Breast epithelium (tissue), 4 donors: ENCODE results near the gene MYDGF. TPM values are rescaled to one million over a fixed set of nuclear protein-coding genes. Genes with fewer than 3 reads are reported as not detected.

Experiments
- DNase-seq, 2 donors: peaks; one replicate each; pipeline ENCODE4 v3.0.0-alpha.2; 2019; ENCODE audit warnings: low spot score in 2 of 2
- H3K27ac ChIP-seq, 2 donors: fragments of 200-600 bp; sonication (generic) in 1 of 2; one replicate each; pipeline ENCODE4 v1.5.1; 2016 to 2019; ENCODE audit warnings: mild to moderate bottlenecking in 1 of 2
- H3K27me3 ChIP-seq, 2 donors: fragments of 200-600 bp; sonication (generic) in 1 of 2; one replicate each; pipeline versions ENCODE4 v1.5.1 to v1.6.0; 2017 to 2019; ENCODE audit warnings: control low read depth in 1 of 2, mild to moderate bottlenecking in 1 of 2
- H3K36me3 ChIP-seq: fragments of 200-600 bp; one replicate; pipeline ENCODE4 v1.5.1; 2019
- H3K4me1 ChIP-seq, 2 donors: fragments of 200-600 bp; sonication (generic); one replicate each; pipeline ENCODE4 v1.5.1; 2016 to 2019; ENCODE audit warnings: control low read depth in 1 of 2
- H3K4me3 ChIP-seq, 3 donors: fragments of 200-600 bp; sonication (generic); 1 replicate in 2 of 3; 2 replicates in 1 of 3; pipeline ENCODE4 v1.5.1; 2016 to 2019; ENCODE audit warnings: mild to moderate bottlenecking in 3 of 3, moderate library complexity in 2 of 3
- H3K9me3 ChIP-seq, 2 donors: fragments of 200-600 bp; sonication (generic) in 1 of 2; one replicate each; pipeline ENCODE4 v1.5.1; 2016 to 2019; ENCODE audit warnings: control low read depth in 1 of 2
- POLR2A ChIP-seq: fragments of 450-650 bp; IDR thresholded peaks from one replicate; pipeline ENCODE4 v1.6.1; 2016; ENCODE audit warnings: antibody characterized with exemption, mild to moderate bottlenecking, moderate library complexity
- POLR2AphosphoS5 ChIP-seq, 3 donors: sonication (generic); formaldehyde crosslinking; IDR thresholded peaks; one replicate each; pipeline ENCODE4 v1.6.1; 2017; ENCODE audit warnings: antibody characterized with exemption in 3 of 3
- intact Hi-C: fragments of 100-400 bp; cut with DNase I; formaldehyde crosslinking; loops from one replicate; pipeline ENCODE4 v1.15.1; 2023; ENCODE audit warnings: low total_unique reads
- total RNA-seq, 3 donors: library from RNA; depleted of rRNA; stranded (reverse); fragments of >200 nt; gene quantifications; one replicate each; pipeline ENCODE4 v1.1.0, GENCODE V29; 2016
- TF ChIP-seq, protein P1 (sequence below), 3 donors: fragments of 450-650 bp; IDR thresholded peaks; one replicate each; pipeline ENCODE4 v1.5.1; 2016 to 2017; ENCODE audit warnings: antibody characterized with exemption in 3 of 3, mild to moderate bottlenecking in 3 of 3, moderate library complexity in 3 of 3

Gene MYDGF
- total RNA-seq, 3 donors from 2014 or later, result 36.3 to 55.1 (median 42.1) TPM

GRCh38 chr19:4700693-4700970 is 30.5 kb upstream of the MYDGF start:
- intact Hi-C loops, result no loop called here
- Histone ChIP-seq H3K9me3 (no peaks in the 10 kb centered on the region), H3K4me3 (no peak overlapping the region), H3K36me3 (peaks cover 10% of the 10 kb centered on the region), H3K27me3 (no peaks in the 10 kb centered on the region), H3K27ac (no peak overlapping the region), H3K4me1 (no peaks in the 10 kb centered on the region)
- DNase-seq, result no peak
- TF ChIP-seq, protein P1, sequence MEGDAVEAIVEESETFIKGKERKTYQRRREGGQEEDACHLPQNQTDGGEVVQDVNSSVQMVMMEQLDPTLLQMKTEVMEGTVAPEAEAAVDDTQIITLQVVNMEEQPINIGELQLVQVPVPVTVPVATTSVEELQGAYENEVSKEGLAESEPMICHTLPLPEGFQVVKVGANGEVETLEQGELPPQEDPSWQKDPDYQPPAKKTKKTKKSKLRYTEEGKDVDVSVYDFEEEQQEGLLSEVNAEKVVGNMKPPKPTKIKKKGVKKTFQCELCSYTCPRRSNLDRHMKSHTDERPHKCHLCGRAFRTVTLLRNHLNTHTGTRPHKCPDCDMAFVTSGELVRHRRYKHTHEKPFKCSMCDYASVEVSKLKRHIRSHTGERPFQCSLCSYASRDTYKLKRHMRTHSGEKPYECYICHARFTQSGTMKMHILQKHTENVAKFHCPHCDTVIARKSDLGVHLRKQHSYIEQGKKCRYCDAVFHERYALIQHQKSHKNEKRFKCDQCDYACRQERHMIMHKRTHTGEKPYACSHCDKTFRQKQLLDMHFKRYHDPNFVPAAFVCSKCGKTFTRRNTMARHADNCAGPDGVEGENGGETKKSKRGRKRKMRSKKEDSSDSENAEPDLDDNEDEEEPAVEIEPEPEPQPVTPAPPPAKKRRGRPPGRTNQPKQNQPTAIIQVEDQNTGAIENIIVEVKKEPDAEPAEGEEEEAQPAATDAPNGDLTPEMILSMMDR (IDR thresholded peaks at IDR 0.05), result no peak
- no peak for TF ChIP-seq POLR2AphosphoS5 (IDR thresholded peaks at IDR 0.05)
- no peak for TF ChIP-seq POLR2A

DNA sequence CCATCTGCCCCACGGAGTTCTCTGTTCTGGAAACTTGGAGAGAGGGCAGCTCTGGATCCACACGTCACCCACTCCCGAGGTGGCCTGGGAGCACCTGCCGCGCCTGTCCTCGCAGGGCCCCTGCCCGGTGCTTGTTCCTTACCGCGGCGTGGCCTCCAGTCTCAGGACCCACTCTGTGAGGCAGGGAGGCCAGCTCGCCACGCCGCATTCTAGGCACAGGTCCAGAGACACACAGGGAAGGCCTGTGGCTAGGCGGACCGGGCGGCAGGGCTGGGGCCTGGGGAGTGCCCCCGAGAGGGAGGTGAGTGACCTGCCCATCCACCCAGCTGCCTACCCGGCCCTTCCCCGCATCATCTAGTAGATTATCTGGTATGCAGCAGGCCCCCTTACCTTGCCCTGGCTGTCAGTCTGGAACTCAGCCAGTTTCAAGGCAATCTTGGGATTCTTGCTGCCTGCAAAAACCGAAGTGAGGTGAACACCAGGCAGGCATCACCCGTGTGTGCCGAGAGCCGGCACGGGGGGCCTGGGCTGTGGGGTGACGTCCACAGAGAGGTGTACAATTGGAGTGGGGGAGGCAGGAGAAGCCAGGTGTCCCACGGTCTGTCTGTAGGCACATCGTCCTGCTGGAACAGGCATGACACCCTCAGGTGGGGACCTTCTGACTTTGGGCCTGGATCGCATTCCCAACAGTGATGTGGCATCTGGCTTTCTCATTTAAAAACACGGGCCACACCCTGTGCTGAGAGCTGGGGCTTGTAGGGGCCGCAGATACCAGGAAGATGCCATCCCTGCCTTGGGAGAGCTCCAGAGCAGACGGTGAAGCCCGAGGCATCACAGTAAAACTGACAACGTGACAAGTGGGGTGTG is 29.9 kb upstream of the MYDGF start:
- no peak overlapping the region for H3K4me3 ChIP-seq
- no peaks in the 10 kb centered on the region for H3K27me3 ChIP-seq
- no peaks in the 10 kb centered on the region for H3K9me3 ChIP-seq
- no peak overlapping the region for H3K27ac ChIP-seq
- intact Hi-C loops, result no loop called here
- peaks cover 0 to 3% of the 10 kb centered on the region in 2 donors for H3K4me1 ChIP-seq
- H3K36me3 ChIP-seq, result peaks cover 10% of the 10 kb centered on the region
- TF ChIP-seq POLR2A (no peak), POLR2AphosphoS5 (IDR thresholded peaks at IDR 0.05) (no peak)
- TF ChIP-seq, protein P1 (IDR thresholded peaks at IDR 0.05), result no peak
- DNase-seq, result no peak

- H3K27ac ChIP-seq, result peak overlapping the region; percentile 83 to 91
- peaks cover 9 to 13% of the 10 kb centered on the region in 2 donors for H3K4me1 ChIP-seq
- DNase-seq, result no peak
- intact Hi-C loops, result loop anchor here (1.0 kb wide), 1 partner anchor 27 kb away; no protein-coding TSS in a partner anchor
- H3K36me3 ChIP-seq, result peaks cover 10% of the 10 kb centered on the region
- H3K9me3 ChIP-seq, result no peaks in the 10 kb centered on the region
- no peaks in the 10 kb centered on the region for H3K27me3 ChIP-seq
- TF ChIP-seq, protein P1 (IDR thresholded peaks at IDR 0.05), result no peak
- TF ChIP-seq POLR2AphosphoS5 (IDR thresholded peaks at IDR 0.05), result no peak
- no peak overlapping the region for H3K4me3 ChIP-seq
These were observed 27.2 kb upstream of the MYDGF start for GRCh38 chr19:4697304-4697703.

GRCh38 chr19:4695224-4695731 is 25.1 kb upstream of the MYDGF start:
- Histone ChIP-seq H3K27me3 (no peaks in the 10 kb centered on the region), H3K4me3 (peak overlapping the region in 2 of 3 donors; percentile 13 to 45), H3K9me3 (no peaks in the 10 kb centered on the region), H3K36me3 (peaks cover 9% of the 10 kb centered on the region), H3K4me1 (peaks cover 9 to 13% of the 10 kb centered on the region in 2 donors), H3K27ac (peak overlapping the region; percentile 91 to 96)
- peak in 1 of 3 donors; percentile 33 for TF ChIP-seq POLR2AphosphoS5 (IDR thresholded peaks at IDR 0.05)
- no peak for TF ChIP-seq POLR2A
- intact Hi-C loops, result no loop called here
- peak; percentile 66 to 76 for DNase-seq

DNA sequence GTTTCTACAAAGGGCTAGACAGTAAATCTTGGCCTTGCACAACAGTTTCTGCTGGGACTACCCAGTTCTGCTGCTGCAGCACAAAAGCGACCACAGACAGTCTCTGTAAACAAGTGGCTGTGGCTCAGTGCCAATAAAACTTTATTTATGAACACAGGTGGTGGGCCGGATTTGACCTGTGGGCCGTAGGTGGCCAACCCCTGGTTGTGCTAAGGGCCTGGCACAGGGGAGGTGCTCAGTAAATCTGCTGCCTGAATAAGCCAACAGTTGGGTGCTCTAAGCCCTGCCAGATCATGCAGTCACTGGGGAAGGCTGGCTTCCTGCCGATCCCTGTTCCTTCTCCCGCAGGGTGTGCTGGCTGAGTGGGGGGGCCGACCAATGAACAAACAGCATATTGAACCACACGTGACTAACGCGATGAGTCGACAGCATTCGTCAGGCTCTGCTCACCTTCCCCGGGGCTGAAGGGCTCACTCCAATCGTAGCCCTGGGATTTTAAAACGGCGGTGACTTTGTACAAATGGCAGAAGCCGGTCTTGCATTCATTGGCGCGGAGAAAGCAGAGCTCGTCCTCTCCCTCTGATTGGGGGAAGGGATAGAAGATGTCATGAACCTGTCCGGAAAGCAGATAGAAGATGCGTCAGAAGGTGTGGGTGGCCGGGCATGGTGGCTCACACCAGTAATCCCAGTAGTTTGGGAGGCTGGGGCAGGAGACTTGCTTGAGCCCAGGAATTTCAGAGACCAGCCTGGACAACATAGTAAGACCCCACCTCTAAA is 24.3 kb upstream of the MYDGF start:
- TF ChIP-seq POLR2AphosphoS5 (IDR thresholded peaks at IDR 0.05), result peak in 2 of 3 donors; percentile 40 to 41
- peak; percentile 14 for TF ChIP-seq POLR2A
- TF ChIP-seq, protein P1 (IDR thresholded peaks at IDR 0.05), result no peak
- DNase-seq, result peak; percentile 92 to 93
- peak overlapping the region; percentile 91 to 96 for H3K27ac ChIP-seq

More for the DNA sequence above, 24.3 kb upstream of the MYDGF start:
- peaks cover 9 to 13% of the 10 kb centered on the region in 2 donors for H3K4me1 ChIP-seq
- H3K36me3 ChIP-seq, result peaks cover under 1% of the 10 kb centered on the region
- H3K9me3 ChIP-seq, result no peaks in the 10 kb centered on the region
- intact Hi-C loops, result no loop called here
- H3K4me3 ChIP-seq, result peak overlapping the region in 2 of 3 donors; percentile 13 to 45
- H3K27me3 ChIP-seq, result no peaks in the 10 kb centered on the region
